Stimulated activated naive CD4-positive, alpha-beta T cell (primary cell): Measurements from ENCODE around the gene GABPA.
A peak's percentile ranks its signal among the peaks of the same experiment; 100 is the strongest.
"Not testable (repeated sequence)": the region's sequence is repeated elsewhere in the genome, so short reads cannot be mapped to it uniquely, and the experiment has no call there.

Experiments
- DNase-seq, 6 experiments: peaks; one replicate each; lab custom pipeline; 2025; lab: John Stamatoyannopoulos, UW

Gene GABPA

DNA sequence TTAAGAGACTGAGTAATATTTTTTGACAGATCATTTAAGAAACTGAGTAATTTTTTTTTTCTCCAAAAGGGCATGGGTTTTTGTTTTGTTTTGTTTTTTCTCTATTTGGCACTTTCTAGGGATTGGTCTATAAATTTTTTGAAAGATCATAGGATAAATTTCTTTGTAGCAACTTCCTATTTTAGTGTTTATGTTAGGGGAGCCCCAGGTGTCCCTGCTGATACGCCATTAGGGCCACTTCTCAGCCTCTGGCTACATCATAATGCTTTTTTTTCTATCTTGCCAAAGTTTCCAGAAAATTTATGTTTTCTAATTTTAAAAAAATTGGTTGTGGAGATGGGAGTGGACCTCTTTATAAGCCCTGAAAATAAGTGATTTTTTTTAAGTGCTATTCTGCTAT is 2.6 kb downstream of the GABPA start:
- DNase-seq: no peak

- no peak for DNase-seq
Observed at GRCh38 chr21:25742900-25743299, 8.1 kb downstream of the GABPA start.

- DNase-seq: no peak
Observed at GRCh38 chr21:25744854-25745253, 10.1 kb downstream of the GABPA start.

DNA sequence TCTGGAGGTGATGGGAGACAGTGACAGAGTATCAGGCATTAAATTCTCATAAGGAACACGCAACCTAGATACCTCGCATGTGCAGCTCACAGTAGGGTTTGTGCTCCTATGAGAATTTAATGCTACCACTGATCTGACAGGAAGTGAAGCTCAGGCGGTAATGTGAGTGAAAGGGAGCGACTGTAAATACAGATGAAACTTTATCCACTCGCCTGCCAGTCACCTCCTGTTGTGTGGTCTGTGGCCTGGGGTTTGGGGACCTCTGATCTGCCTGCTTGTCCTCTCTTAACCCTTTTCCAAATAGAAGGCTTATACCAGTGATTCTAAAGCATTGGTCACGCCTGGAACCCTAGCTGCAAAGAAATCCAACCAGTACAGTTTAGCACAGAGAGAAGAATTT is 15.3 kb downstream of the GABPA start:
- DNase-seq: peak in 1 of 6 experiments; percentile 3

DNA sequence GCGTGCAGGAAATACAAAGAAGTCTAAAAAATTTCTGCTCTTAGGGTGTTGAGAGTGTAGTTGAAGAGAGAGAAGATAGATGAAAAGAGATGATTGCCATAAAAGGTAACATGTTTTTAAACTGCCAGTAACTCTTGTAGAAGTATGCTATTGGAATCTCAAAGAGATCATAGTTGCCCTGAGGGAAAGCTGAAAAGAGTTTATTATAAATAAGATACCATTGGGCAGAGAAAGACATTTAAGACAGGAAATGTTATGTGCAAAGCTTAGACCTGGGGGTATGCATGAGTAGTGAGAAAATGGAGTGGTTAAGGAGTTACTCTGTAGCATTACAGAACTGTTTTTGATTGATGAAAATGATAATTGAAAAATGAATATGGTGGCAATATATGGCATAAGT is 17.6 kb downstream of the GABPA start:
- DNase-seq: no peak

GRCh38 chr21:25756190-25756932 is 21.6 kb downstream of the GABPA start:
- DNase-seq: no peak

DNA sequence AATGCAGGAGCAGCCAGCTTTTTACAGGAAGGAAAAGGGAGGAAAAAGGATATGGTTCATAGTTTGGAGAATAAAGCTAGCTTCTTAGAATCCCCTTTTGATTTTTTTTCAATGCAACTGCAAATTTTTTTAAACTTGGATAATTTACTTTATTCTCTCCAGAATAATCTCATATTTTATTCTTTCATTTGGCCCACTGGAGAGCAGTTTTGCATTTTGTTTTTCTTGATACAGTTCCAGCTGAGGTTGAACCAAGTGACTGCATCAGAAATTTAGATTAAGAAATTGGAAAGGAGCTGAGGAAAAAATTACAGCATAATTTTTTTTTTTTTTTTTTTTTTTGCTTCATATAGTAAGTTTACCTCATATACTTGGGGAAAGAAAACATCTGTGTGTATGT is 22.8 kb downstream of the GABPA start:
- DNase-seq: no peak

DNA sequence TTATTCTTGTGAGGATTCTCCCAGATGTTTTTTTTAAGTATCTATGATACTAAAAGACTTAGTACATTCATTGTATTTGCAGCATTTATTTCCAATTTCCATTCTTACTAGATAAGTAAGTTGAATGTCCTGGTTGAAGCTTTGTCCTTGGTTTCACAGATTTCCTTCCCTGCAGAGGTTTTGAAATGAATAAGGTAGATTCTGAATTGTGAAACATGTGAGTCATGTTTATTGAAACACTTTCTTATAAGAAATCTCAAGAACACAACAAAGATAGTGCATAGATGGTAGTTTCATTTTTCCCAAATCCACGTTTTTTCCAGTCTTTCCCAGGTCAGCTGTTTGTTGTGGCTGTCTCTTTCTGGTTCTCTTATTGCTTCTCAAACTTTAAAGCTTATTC is 24.8 kb downstream of the GABPA start:
- DNase-seq: no peak

DNA sequence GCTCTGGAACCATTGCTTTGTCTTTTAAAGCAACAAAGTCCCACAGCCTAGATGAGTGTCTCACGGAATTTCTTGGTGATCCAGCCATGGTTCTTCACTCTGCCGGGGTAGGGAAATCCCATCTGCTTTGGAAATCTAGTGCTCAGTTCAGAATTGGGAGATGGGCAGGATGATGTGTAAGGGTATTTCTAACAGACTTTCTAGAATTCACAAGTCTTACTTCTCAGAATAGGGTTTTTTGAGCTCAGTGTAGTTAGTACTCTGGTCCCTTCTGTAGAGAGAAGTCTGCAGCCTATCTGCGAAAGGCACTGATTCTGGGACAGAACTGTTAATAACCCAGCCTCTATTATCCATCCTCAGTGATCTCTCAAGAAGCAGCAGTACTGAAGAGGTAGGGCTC is 25.3 kb downstream of the GABPA start:
- no peak for DNase-seq

GRCh38 chr21:25760677-25761076 is 25.9 kb downstream of the GABPA start:
- DNase-seq: no peak

DNA sequence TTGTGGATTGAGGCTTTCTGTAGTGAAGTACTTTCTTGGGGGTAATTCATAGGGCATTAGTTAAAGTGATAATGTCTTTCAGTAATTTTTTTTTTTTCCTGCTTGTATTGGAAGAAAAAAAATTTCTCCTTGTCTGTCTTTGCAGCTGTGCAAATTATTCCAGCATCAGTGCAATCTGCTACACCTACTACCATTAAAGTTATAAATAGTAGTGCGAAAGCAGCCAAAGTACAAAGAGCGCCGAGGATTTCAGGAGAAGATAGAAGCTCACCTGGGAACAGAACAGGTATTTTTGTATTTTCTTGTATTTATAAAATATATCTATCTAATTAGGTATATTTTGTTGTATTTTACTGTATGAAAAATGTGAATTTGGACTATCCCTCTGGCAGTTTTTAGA is 29.3 kb downstream of the GABPA start:
- no peak for DNase-seq

DNA sequence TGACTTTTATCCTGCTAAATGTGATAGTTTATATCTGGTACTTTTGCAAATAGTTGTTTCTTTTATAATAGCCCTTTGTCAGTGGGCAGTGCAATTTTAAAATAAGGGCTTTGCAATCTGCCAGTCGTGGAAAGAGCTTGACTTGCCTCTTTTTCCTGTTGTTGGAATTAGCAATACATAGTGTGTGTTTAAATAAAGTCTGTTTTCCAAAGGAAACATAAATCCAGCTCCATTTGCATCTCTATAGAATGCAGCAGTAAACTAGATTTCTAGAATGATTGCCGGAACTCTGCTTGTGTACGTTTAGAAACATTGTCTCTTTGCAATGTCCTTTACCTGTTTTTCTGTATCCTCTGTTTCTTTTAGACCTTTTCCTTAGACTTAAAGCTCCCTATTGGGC is 33.1 kb downstream of the GABPA start:
- DNase-seq: no peak

- no peak for DNase-seq
Observed at GRCh38 chr21:25772686-25773085, 37.9 kb downstream of the GABPA start.

- DNase-seq: no peak
Observed at GRCh38 chr21:25776440-25776839, 41.7 kb downstream of the GABPA start.

- not testable (repeated sequence) for DNase-seq
Observed at GRCh38 chr21:25778126-25778875, 43.5 kb downstream of the GABPA start.

GRCh38 chr21:25788677-25789076 is 53.9 kb downstream of the GABPA start:
- DNase-seq: no peak

- peak in 2 of 6 experiments; percentile 13 for DNase-seq
Observed at GRCh38 chr21:25790122-25790877, 55.5 kb downstream of the GABPA start.

DNA sequence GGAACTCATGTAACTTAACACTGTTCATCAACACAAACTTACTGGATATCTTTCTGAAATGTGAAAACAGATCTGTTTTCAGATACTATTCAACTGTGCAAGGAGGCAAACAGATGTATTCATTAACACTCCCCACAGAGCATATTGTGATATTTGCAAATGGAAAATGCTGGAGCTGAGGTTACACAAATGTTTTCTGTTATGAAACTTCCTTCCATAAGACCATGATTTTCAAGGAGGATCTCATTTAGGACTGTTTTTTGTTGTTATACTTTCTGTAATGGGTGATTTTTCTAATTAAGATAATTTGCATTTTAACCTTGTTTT is 56.1 kb downstream of the GABPA start:
- DNase-seq: no peak

DNA sequence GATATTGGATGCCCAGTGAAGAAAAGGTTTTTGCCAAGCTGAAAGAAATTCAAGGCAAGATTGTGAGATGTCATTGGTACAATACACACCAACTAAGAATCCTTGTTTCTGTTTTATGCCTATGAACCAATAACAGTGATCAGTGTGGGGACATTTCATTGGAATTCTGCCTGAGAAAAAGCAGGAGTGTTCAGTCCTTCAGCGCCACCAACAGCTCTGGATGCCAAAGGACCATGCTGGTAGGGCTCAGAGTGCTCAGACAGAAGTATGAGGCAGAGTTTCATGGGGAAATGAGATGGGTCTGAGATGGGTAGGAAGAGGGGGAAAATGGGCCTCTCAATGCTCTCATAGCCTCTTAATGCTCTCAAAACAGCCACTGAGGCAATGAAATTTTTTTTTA is 56.5 kb downstream of the GABPA start:
- DNase-seq: no peak

- peak; percentile 59 to 89 (median 76) for DNase-seq
Observed at GRCh38 chr21:25801217-25802014, 66.6 kb downstream of the GABPA start.

DNA sequence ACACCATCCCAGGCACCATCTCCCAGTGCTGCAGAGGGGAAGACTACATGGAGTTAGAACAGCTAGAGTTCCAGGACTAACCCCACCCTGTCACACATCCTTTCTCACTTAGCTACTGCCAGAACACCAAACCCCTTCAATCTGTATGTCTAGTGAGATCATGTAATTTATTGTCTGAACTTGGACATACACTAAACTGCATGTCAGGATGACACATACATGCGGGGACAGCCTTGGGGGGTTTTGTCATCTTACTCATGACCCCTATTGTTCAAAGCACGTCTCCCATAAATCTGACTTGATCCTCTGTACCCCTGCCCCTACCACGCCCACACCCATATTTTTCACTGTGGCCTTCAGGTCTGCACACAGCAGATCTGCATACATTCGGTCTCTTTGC is 71.3 kb downstream of the GABPA start:
- no peak for DNase-seq

- DNase-seq: no peak
Observed at GRCh38 chr21:25807191-25807590, 72.4 kb downstream of the GABPA start.
